HG02840 (cell line): ENCODE results near the gene LIPC.

Experiments used
- ATAC-seq: cut with Tn5 transposase; IDR thresholded peaks from one replicate; pipeline ENCODE4 v1.9.1; 2021; ENCODE audit warnings: mild to moderate bottlenecking, moderate library complexity, moderate number of reproducible peaks; ENCODE audit not compliant: unreplicated experiment, low FRiP score

Gene LIPC

DNA sequence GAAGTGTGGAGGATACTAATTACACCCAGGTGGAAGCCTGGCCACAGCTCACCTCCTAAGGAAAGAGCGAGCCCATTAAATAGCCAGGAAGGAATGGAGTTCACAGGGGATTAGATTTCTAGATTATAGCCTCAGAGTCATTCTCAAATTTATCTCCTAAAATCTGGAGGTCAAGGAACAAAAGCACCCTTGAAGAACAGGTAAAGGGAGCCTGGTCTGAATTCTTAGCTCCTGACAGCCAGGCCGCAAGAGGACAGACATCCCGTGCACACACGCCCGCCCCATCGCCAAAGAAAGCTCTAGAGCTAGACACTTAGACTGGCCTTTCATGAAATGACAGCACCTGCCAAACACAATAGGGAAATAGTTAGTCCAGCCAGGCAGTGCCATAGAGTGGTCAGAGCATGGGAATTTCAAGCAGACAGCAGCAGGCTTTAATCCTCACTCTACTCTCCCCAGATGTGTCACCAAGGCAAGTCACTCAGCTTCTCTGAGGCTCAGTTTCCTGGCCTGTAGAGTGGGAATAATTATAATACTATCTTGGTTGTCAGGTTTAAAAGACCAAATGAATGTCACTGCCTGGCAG, 59.2 kb downstream of the LIPC start:
- ATAC-seq = no peak

DNA sequence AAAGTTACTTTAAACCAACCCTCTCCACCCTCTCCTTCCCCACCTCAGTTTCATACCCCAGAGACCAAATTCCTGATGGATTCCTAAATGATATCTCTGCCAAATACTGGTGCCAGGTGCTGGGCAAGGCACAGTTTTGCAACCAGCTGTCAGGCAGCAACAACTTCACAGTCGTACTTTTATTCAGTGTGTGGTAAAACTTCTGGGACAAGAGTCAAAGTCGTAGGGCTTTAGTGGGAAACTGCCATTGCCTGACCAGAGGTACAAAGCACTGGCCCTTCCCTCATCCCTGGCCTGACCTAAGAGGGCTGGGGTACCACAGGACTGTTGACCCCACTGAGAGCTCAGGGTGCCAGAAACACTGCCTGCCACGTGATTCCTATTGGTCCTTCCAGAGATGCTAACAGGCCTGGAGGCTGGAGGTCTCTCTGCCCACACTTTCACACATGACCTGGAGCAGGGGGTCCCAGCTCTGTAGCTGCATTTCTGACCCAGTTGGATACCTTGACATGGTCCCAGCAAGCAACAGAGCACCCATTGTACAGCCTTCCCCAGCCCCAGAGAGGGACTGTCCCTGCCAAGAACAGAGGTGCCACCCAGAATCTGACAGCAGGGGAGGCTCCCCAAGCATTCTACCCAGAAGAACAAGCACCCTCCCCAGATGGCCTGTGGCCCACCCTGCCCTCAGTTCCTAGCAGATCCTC, 59.9 kb downstream of the LIPC start:
- no peak for ATAC-seq

DNA sequence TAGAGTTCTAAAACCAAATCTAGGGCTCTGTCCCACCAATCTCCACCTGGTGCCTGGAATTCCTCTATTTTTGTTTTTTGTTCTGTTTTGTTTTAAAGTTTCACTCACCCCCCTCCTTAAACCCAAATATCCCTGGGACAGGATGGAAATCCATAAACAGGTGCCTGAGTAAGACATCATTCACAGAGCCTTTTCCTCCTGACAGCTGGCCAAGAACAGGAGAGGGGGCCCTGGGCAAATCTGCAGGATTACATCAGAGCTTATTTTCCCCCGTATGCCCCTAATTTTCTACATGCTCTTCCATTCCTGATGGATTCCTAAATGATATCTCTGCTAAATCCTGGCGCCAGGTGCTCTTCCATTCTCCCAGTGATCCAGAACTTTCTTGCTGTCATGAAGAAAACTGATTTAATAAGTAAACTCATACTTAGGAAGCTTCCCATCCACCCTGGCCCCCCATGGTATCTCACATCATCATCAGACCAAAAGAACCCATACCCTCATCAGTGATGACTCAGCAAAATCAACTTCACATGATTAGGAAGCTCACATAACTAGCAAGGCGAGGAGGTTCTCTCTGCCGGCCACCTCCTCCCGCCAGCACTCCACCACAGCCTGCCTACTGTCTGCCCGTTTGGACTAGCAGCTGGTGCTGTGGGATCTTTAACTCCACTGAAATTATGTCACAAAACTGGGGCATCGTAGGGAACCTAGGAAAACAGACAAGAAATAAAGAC, 61.0 kb downstream of the LIPC start:
- no peak for ATAC-seq

DNA sequence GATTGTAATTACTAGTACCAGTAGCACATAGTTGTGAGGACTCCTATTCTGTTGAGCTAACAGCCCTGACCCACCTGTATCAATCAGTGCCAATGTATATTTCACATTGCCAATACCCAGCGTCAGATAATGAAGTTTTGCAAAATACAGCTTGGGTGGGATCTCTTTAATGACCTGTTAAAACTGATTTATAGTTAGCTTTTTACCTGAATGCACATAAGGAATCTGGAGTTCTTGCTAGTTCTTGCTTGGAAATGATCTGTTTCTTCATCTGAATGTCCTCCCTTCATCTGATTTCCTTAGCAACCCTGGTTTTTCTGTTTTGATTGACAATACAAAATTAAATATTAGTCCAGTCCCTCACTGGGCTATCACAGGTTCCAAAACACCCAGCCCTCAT, 62.8 kb downstream of the LIPC start:
- ATAC-seq = no peak

DNA sequence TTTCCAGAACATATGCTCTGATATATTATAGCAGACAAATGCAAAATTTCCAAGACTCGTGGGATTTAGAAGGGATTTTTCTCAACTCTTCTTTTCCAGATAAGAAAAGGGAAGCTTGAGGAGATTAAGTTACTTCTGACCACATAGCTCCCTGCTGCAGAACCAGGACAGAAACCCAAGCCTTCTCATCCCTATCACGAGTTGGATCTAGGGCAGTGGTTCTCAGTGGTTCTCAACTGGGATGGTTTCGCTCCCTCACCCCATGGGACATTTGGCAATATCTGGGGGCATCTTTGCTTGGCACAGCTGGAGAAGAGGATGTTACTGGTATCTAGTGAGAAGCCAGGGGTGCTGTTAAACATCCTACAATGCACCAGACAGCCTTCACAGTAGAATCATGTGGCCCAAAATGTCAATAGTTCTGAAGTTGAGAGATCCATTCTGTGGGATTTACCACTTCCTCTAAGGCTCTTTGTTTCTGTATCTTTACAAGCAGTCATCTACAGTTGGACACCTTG, 64.2 kb downstream of the LIPC start:
- no peak for ATAC-seq

DNA sequence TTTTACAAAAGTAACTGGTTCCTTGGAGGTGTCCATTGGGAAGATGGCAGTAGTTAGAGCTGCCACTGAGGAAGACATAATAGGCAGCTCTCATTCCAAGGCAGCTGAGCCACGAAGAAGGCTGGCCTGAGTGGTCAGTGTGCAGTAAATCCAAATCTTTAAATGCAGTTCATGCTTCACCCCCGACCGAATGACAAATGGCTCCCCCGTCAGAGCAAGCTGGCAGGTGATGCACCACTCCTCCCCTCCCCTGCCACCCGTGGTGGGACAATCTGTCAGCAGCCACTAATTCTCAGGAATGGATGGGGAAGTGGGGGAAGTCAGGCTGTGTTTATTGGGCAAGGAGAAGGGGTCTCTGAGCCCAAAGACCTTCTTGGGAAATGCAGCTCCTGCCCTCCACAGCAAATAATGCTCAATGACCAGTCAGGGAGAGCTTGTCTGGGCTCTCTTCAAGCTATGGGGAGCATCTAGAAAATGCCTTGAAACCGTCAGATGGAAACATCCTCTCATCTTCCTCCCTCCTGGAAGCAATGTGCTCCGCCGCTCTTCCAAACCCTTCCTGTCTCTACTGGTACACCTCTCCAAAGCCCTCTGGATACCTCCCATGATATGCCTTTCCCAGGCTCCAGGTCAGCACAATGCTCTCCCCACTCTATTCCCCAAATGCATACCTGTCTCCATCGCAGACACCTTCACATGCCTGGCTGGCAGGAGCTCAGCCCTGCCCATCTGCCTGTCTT, 65.4 kb downstream of the LIPC start:
- no peak for ATAC-seq

DNA sequence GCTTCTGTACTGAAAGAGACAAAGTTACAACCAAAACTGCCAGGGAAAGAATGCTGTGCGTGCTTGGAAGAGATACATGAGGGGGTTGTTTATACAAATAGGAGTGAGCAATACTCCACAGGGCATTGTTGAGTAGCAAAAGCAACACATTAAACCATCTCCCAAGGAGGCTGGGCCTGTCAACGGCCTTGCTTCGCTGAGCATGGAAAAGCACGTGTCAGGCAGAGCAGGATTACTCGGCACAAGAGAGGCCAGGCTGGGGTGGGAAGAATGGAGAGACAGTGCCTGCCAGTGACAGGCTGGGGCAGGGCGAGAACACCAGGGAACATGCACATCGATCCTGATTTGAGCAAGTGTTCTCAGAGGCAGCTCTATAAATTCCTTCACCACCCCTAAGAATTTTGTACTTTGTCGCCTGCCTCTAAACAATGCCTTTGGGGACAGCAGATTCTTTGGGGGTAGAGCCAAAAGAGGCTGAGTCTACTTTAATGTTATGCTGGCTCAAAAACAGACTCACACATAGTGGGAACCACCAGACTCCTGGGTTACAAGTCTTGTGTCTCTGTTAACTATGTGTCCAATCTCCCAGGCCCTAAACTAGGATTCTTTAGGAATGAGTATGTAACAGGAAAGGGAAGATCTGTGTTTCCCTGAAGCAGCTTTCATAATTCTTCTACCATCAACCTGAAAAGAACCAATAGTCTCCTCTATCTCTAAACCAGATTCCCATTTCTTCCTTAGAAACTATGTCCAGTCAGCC, 67.2 kb downstream of the LIPC start:
- ATAC-seq = no peak

DNA sequence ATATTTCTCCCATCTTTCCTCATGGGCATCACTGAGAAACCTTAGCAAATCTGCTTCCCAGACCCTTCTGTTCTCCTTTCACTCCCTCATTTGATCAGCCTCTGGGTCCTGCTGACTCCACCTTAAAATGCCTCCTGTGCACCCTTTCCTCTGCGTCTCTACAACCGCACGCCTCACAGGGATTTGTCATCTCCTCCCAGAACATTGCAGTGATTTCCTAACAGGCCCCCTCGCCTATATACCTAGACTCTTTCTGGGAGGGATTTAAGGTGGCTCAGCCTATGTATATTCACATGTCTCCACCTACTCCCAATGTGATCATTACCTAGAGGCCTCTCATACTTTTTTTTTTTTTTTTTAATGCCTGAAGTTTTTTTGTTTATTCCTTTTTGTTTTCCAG, 69.2 kb downstream of the LIPC start:
- no peak for ATAC-seq

DNA sequence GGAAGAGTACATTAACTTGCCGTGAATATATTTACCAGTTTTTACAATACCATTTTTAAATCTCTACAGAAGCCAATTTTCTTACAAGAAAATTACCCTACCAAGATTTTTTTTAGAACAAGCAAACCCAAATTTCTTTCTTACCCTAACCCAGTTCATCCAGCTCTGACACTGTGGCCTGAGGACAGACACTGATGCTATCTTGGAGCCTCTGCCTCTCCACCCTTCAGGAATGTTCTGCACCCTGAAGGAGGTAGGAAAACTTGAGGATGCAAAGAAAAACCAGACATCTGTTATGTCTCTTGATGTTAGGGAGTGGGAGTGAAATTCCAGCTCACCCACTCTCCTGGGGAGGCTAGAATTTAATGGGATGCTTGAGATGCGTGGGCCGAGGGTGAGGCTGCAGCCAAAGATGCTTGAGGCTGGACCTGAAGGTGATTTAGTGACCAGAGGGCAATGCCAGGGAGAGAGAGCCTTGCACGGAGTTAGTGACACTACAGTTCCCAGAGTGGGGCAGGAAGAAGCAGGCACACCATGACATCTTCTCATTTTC, 69.9 kb downstream of the LIPC start:
- no peak for ATAC-seq

DNA sequence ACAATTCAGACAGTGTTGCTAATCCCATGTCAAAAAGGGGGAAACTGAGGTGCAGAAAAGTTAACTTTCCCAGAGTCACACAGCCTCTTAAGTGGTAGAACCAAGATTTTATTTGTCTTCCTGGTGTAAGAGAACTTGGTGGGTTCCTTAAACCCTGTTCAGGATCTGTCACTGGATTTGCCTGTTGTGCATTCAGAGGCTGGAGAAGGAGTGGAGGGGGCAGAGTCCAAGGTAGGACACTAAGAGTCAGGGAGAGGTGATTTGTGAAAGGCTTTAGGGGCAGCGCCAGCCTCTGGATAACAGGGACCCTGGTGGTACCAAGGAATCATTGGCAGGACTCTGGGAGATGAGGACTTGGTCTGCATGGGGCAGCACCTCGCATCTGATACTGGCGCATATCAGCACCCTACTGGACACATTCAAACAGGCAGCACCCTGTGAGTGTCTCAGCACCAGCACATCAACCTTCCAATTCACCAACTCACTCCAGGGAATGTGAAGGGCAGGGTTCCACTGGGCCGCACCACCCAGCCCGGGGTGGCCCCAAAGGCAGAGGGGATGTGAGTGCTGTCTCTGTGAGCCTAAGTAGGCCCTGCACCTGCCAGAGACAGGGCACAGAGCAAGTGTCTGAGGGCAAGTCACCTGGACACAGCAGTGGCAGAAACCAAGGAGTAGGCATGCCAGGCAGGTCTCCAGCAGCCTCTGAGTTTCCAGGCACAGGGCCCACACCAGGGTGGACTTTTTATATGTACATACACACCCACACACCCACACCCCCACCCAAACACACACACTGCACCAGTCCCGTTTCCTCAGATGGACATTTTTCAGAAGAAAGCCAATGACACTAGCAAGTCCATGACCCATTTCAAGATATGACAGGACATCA, 71.6 kb downstream of the LIPC start:
- ATAC-seq = no peak

DNA sequence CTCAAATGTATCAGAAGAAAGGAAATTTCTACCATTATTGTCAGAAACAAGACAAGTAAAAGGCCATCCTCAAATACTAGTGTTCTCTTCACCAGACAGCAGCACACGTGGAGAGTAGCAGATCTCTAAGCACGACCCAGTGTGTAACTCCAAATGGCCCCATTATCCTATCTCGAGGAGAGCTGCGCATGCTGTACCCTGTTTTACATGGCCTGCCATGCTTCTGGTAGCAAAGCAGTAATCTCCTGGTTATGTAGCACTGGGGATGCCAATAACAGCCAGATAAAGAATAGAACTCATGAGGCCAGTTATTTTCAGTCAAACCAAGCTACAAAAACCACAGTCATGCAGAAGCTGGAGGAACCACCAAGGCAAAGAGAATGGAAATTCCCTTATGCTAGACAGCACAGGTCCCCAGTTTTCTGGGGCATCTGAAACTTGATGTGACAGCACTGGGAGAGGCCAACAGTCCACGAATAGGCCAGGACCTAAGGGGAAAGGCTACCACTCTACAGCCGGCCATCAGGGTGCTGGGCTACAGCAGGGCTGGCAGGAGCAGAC, 73.0 kb downstream of the LIPC start:
- ATAC-seq = no peak

DNA sequence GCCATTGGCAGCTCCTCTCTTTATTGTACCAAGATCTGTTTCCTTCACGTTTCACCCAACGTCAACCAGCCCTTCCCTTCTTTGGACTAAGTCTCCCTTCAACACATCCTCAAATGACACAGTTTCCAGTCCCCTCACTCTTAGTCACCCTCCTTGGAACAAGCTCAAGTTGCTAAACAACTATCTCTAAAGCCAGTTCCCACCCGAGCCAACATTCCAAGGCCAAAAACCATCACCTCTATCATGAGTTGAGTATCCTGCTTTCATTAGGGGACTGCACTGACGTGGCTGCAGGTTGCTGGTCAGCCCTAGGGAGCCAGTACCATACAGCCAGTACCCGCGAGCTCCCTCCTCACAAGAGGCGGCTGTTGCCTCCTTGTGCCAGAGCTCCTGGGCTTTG, 73.8 kb downstream of the LIPC start:
- no peak for ATAC-seq

DNA sequence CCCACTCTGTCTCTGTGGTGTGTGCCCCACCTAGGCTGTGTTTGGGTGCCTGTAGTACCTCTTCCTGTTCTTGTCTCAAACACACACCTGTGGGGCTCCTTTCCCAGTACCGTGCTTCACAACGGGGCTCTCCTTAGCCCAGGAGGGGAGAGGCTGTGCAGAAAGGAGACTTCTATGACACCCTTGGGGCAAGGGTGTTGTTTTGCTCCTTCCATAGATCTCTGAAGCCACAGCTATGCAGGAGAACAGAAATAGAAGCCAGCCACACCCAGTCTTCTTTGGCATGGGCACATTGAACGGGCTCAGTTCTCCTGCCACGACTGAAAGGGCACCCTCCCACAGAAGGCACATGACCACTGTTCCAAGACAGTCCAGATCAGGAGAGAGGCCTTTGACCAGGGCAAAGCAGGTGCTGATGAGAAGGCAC, 74.3 kb downstream of the LIPC start:
- no peak for ATAC-seq

DNA sequence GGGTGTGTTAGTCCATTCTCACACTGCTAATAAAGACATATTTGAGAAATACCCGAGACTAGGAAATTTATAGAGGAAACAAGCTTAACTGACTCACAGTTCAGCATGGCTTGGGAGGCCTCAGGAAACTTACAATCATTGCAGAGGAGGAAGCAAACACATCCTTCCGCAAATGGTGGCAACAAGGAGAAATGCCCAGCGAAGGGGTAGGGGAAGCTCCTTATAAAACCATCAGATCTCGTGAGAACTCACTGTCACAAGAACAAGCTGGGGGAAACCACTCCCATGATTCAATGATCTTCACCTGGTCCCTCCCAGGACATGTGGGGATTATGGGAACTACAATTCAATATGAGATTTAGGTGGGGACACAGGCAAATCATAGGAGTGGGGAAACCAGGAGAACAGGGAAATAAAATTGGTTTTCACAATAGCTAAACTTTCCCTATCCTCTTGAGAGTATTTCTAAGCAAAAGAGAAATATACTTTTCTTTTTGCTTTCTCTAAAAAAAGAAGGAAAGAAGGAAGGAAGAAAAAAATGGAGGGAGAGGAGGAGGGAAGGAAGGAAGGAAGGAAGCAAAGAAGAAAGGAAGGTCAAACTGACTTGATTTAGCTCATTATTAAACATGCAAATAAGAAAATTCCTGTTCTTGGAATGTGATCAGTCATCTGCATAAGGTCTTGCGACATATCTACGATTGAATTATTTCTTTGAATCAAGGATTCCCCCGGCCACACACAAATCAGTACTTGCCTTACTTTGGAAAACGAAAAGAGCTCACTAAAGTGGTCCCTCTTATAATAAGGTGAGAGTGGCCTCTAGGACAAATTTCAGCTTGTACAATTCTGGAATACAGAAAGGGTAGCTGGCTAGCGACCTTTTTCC, 75.2 kb downstream of the LIPC start:
- no peak for ATAC-seq

DNA sequence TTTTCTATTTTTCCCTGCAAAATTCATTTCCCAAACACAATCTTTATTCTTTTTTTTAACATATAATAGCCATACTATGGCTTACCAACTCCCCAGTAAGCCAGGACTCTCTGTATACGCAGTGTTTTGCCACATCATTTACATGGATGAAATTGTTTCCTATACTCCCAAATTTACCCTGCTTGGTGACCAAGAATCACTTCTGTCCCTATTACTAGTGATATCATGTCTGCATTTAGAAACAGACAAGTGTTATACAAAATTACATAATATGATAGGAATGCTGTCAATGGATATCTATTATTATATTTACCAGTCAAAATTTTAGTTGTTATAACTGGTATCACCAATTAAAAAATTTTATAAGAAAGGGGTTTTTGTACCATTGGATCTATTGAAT, 77.8 kb downstream of the LIPC start:
- ATAC-seq = no peak

DNA sequence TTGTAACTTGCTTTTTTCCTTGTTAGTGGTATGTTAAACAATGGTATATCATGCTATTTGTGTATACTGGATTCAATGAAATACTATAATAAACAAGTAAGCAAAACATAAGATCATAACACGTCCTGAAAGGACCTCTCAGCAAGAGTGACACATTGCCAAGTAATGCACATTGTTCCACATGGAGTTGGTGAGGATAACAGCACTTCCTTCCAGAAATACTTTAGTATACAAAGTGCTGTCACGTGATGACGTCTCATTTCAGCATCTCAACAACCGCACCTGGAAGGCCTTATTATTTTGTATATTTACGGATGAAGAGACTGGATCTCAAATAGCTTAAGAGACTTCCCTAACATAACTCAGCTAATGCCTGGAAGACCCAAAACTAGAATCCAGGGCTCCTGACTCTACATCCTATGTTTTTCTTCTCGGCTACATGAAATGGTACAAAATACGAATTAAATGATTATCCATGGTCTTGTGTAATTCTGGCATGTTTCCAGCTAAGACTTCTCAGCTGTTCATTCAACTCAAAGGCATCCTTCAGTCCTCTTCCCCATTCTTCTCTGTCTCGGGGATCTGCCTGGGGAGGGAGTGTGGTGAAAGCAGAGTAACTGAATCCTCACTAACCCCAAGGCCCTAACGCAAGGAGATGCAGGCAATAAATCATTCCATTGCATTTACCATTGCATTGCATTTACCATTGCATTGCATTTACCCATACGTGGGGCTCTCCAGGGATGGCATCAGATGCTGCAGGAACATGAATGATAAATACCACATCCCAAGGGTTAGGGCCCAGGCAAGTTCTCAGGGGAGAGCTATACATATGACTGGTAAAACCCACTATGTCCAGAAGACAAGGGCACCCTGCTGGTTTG, 79.2 kb downstream of the LIPC start:
- ATAC-seq = no peak

DNA sequence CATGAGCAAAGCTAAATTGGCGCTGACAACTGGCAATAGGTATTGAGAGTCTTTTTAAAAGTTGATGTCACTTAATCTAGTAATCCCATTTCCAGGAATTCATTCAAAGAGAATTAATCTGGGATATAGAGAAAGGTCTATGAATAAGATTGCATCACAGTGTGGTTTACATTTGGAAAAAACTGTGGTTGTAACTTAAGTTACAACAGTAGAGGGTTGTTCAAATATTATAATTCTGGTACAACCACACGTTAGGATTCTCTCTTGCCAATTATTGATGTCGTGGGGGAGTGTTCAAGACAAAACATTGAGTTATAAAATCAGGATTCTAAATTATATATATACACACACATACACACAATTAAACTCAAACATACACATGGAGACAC, 79.8 kb downstream of the LIPC start:
- no peak for ATAC-seq
